Muscle layer of colon (tissue), 2 donors: ENCODE data around the gene F8.
A peak's percentile ranks its signal among the peaks of the same experiment; 100 is the strongest.
"Not testable (repeated sequence)": the region's sequence is repeated elsewhere in the genome, so short reads cannot be mapped to it uniquely, and the experiment has no call there.

Experiments
- H3K27ac ChIP-seq: one replicate; pipeline ENCODE4 v1.7.0; 2013; ENCODE audit warnings: low read depth, mild to moderate bottlenecking, low read length, moderate library complexity
- H3K27me3 ChIP-seq, 2 donors: one replicate each; pipeline ENCODE4 v1.7.0; 2013; ENCODE audit warnings: low read length in 2 of 2, mild to moderate bottlenecking in 2 of 2; ENCODE audit not compliant: insufficient read depth in 2 of 2, control insufficient read depth in 1 of 2
- H3K36me3 ChIP-seq: one replicate; pipeline ENCODE4 v1.7.0; 2013; ENCODE audit warnings: mild to moderate bottlenecking, low read length; ENCODE audit not compliant: insufficient read depth
- H3K4me1 ChIP-seq: one replicate; pipeline ENCODE4 v1.7.0; 2013; ENCODE audit warnings: mild to moderate bottlenecking, low read length; ENCODE audit not compliant: insufficient read depth
- H3K4me3 ChIP-seq, 2 donors: one replicate each; pipeline ENCODE4 v1.7.0; 2013; ENCODE audit warnings: low read length in 2 of 2, low read depth in 1 of 2, mild to moderate bottlenecking in 1 of 2, moderate library complexity in 1 of 2
- H3K9ac ChIP-seq: one replicate; pipeline ENCODE4 v1.7.0; 2013; ENCODE audit warnings: low read length
- H3K9me3 ChIP-seq: one replicate; pipeline ENCODE4 v1.7.0; 2013; ENCODE audit warnings: mild to moderate bottlenecking, low read length
- donor health status: abdominal sarcoma.
- donor health status: Adenocarcinoma of cecum.

Gene F8

DNA sequence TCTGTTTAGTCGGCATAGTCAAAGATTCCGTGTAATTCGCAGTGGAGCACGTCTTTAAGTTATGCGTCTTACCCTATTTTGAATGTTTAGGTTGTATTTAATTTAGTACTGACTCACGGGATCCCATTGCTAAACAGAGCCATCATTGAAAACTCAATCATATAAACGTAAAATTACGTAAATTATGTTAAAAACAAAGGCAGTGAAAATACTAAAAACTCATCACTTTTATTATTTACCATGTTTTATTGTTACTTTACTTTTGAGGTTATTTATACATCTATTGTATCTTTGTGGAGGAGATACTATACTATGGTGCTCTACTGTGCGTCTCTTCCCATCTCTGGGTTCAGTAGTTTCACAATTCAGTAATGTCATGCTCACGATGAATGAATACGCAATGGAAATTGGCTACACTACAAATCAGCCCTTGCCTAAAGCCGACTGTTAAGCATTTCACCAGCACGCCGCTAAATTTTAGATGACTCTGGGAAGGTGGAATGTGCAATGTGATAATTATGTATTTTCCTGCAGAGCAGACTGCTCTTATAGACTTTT is 5.1 kb upstream of the F8 start:
- peak overlapping the region; percentile 80 for H3K9ac ChIP-seq
- H3K4me3 ChIP-seq, result peak overlapping the region; percentile 56 to 82
- H3K4me1 ChIP-seq, result peaks cover 14% of the 10 kb centered on the region

GRCh38 chrX:155026727-155027508 is 4.4 kb upstream of the F8 start, which contains the start of gene FUNDC2:
Gene FUNDC2 (plus strand): TSS chrX:155026844. CDS start chrX:155026939, 95 bp downstream.
- H3K27me3 ChIP-seq, result no peaks in the 10 kb centered on the region
- peaks cover 14% of the 10 kb centered on the region for H3K4me1 ChIP-seq
- no peaks in the 10 kb centered on the region for H3K36me3 ChIP-seq
- H3K4me3 ChIP-seq, result peak within 1 kb of the TSS; percentile 56 to 82
- no peaks in the 10 kb centered on the region for H3K9me3 ChIP-seq
- H3K27ac ChIP-seq, result peak within 1 kb of the TSS; percentile 70
- H3K9ac ChIP-seq, result peak within 1 kb of the TSS; percentile 80

More for the DNA sequence above, 5.1 kb upstream of the F8 start:
- Histone ChIP-seq H3K27ac (peak overlapping the region; percentile 70), H3K9me3 (no peaks in the 10 kb centered on the region), H3K27me3 (no peaks in the 10 kb centered on the region), H3K36me3 (no peaks in the 10 kb centered on the region)

GRCh38 chrX:155026420-155026726 is 3.9 kb upstream of the F8 start:
- H3K9me3 ChIP-seq, result no peaks in the 10 kb centered on the region
- H3K27ac ChIP-seq, result peak overlapping the region; percentile 70
- H3K4me3 ChIP-seq, result peak overlapping the region in 1 of 2 donors; percentile 82
- H3K4me1 ChIP-seq, result peaks cover 14% of the 10 kb centered on the region
- no peaks in the 10 kb centered on the region for H3K27me3 ChIP-seq
- no peaks in the 10 kb centered on the region for H3K36me3 ChIP-seq
- no peak overlapping the region for H3K9ac ChIP-seq

- no peaks in the 10 kb centered on the region for H3K9me3 ChIP-seq
- H3K27ac ChIP-seq, result no peak overlapping the region
- H3K4me3 ChIP-seq, result no peak overlapping the region
- peaks cover 14% of the 10 kb centered on the region for H3K4me1 ChIP-seq
- H3K36me3 ChIP-seq, result no peaks in the 10 kb centered on the region
- no peaks in the 10 kb centered on the region for H3K27me3 ChIP-seq
- H3K9ac ChIP-seq, result no peak overlapping the region
Observed at GRCh38 chrX:155023907-155024833, 1.6 kb upstream of the F8 start.

DNA sequence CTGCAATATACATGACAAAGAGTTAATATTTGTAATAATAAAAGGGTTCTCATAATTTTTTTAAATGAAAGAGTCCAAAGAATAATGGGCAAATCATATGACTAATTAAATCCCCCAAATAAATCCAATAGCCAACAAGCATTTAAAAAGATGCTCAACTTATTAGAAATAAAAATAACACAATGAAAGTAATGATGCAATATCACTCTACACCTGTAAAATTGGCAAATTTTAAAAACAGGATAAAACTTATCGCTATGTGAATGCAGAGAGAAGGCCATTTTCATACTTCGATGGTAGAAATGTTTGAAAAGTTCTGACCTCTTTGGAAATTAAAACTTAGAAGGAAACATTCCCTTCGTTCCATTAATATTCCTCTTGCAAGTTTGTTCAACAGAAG is 1.9 kb downstream of the F8 start:
- Histone ChIP-seq H3K4me1 (no peaks in the 10 kb centered on the region), H3K36me3 (no peaks in the 10 kb centered on the region), H3K27me3 (no peaks in the 10 kb centered on the region), H3K27ac (no peak overlapping the region), H3K4me3 (no peak overlapping the region), H3K9ac (no peak overlapping the region), H3K9me3 (no peaks in the 10 kb centered on the region)

DNA sequence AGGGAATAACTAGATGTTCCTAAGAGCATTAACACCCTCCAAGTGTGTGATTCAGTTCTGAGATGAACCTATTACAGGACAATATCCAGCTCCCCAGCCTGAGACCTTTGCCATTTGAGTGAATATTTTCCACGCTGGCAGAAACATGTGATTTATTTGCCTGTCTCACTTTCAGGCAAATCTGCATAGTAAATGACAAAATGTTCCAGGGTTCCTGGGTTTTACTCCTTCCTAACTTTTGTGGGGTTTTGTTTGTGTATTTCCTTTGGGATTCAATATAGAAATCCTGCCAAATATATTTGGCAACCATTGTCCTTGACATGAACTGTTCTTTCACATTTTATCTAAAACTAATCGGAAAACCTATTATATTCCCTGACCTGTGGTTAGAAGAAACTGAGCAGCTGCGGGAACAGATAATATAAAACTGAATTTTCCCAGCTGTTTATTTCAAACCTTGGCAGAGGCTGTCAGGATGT is 12.5 kb downstream of the F8 start:
- Histone ChIP-seq H3K4me3 (no peak overlapping the region), H3K9ac (no peak overlapping the region), H3K9me3 (no peaks in the 10 kb centered on the region), H3K36me3 (no peaks in the 10 kb centered on the region), H3K27ac (no peak overlapping the region), H3K4me1 (no peaks in the 10 kb centered on the region), H3K27me3 (no peaks in the 10 kb centered on the region)

- not testable (repeated sequence) for H3K36me3 ChIP-seq, H3K4me3 ChIP-seq, H3K9ac ChIP-seq, H3K27ac ChIP-seq, H3K27me3 ChIP-seq, H3K9me3 ChIP-seq, H3K4me1 ChIP-seq
Observed at GRCh38 chrX:155008578-155008977, 13.9 kb downstream of the F8 start.

DNA sequence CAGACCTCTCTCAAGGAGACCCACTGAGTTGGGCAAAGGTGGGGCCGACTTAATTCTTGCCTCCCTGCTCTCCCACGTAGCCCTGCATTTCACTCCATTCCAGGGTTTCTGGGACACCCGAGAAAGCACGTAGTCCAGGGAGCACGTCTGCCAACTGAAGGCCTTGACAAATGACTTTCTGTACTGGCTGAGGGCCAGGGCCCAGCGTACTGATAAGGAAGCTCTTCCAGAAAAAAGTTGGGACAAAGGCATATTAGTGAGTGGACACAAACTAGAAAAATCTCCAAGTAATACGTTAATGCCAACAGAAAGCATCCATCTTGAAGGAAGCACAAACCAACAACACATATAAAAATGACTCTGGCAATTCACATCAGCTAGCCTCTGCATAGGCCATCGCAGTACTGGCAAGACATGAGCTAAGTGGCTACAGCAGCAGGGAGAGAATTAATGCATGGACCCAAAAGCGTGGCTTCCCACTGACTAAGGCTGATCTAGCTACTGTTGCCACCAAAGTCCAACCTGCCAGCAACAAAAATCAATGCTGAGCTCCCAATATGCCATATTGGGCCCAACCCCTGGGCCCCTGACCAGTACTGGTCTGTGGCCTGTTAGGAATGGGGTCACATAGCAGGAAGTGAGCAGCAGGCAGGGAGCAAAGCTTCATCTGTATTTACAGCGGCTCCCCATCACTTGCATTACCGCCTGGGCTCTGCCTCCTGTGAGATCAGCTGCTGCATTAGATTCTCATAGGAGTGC is 15.4 kb downstream of the F8 start:
- H3K4me1 ChIP-seq, H3K27me3 ChIP-seq, H3K36me3 ChIP-seq, H3K27ac ChIP-seq, H3K9ac ChIP-seq, H3K9me3 ChIP-seq, H3K4me3 ChIP-seq: not testable (repeated sequence)

DNA sequence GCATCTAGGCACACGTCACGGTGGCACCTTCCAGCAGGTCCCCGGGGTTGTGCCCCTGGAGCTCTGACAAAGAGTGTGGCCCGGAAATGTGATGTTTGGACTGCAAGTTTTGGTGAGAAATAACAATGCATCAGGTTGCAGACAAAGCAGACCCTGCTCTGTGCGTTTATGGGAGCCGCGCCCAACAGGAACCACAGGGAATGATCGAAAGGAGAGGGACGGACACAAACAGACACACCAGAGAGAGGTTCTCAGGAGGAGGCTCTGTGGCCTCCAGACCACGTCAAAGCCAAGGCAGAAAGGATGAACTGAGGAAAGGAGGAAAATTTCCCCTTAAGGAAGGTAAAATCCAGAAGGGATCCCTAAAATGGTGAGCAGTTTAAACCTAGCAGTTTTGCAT is 16.1 kb downstream of the F8 start:
- not testable (repeated sequence) for H3K4me1 ChIP-seq, H3K9me3 ChIP-seq, H3K36me3 ChIP-seq, H3K4me3 ChIP-seq, H3K27ac ChIP-seq, H3K27me3 ChIP-seq, H3K9ac ChIP-seq

- Histone ChIP-seq H3K9ac (no peak overlapping the region), H3K27ac (no peak overlapping the region)
Observed at GRCh38 chrX:155005190-155005589, 17.3 kb downstream of the F8 start.

DNA sequence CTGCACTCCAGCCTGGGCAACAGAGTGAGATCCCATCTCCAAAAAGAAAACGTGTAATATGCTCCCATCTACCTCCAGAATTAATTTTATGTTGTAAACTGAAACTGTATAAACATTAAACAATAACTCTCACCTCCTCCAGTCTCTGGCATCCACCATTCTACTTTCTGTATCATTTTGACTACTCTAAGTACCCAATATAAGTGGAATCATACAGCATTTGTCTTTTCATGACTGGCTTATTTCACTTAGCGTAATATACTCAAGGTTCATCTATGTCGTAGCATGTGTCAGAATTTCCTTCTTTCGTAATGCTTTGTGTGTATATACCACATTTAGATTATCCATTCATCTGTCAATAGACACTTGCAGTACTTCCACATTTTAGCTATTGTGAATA is 20.6 kb downstream of the F8 start:
- no peaks in the 10 kb centered on the region for H3K36me3 ChIP-seq
- no peak overlapping the region for H3K9ac ChIP-seq
- no peak overlapping the region for H3K4me3 ChIP-seq
- H3K27me3 ChIP-seq, result no peaks in the 10 kb centered on the region
- no peak overlapping the region for H3K27ac ChIP-seq
- no peaks in the 10 kb centered on the region for H3K9me3 ChIP-seq
- no peaks in the 10 kb centered on the region for H3K4me1 ChIP-seq

More at GRCh38 chrX:155005190-155005589, 17.3 kb downstream of the F8 start:
- Histone ChIP-seq H3K4me3 (no peak overlapping the region), H3K36me3 (no peaks in the 10 kb centered on the region), H3K9me3 (no peaks in the 10 kb centered on the region), H3K4me1 (no peaks in the 10 kb centered on the region), H3K27me3 (no peaks in the 10 kb centered on the region)
